GM21737 (cell line): ENCODE data around the gene PPP1R3C.

Source experiments
- ATAC-seq: cut with Tn5 transposase; IDR thresholded peaks from one replicate; pipeline ENCODE4 v1.9.1; 2021; ENCODE audit warnings: mild to moderate bottlenecking, moderate library complexity; ENCODE audit not compliant: unreplicated experiment

Gene PPP1R3C

DNA sequence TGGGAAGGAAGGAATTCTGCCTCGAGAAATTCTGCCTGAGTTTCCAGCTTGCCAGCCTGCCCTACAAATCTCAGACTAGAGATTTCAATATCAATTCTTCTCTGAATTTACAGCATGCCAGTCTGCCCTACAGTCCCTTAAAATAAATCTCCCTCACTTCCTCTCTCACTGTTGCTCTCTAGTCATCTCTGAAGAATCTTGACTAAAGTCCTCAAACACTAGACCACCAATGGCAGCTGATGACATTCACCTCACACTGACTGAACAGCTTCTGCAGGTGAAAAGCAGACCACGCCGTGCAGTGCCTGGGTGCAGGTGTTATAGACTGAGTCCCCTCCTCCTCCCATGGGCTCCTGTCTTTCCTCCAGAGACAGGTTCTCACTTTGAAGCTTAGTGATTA lies 30.4 kb downstream of the PPP1R3C start:
- ATAC-seq = no peak

DNA sequence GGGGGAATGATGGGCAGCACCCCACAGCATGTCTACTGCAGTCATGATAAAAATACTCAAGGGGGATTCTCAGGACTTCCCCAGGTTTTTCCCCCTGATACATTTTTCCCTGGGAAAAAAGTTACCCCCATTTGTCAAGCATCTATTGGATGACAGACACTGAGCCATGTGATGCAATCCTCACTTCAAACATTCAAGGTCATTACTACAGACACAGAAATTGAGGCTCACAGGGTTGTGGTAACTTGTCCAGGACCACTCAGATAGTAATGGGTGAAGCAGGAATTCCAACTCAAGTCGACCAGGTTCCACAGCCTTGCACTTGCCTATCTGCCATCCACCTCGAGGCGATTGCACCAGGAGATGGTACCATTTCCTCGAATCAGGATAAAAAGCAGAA lies 31.7 kb downstream of the PPP1R3C start:
- ATAC-seq = no peak

DNA sequence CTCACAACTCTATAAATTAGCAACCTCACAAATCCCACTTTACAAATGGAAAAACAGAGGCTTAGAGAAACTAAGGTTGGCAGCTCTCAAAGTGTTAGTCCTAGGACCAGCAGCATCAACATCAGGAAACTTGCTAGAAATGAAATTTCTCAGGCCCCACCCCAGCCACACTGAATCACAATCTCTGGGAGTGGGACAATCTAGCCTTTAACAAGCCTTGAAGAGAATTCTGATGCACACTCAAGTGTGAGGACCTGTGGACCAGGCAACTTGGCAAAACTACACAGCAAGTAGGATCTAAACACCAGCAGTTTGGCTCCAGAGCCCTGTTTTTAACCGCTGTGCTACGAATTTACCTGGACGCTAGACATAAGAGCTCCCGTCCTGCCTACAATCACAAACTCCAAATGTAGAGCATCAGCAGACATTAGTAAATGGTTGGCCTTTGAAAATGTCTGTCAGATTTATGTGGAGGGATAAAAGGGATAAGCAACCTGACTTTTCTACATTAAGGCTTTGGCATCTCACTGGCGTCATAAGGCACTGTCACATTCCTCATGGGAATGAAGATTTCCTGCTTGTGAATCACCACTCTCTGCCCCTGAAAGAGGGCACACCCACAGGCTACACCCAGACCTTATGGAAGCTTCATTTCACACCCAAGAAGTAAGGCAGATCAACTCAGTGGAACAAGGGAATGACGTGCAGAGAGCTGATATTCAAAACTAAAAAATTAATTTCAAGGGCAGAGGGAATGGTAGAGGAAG lies 34.5 kb downstream of the PPP1R3C start:
- ATAC-seq = no peak

DNA sequence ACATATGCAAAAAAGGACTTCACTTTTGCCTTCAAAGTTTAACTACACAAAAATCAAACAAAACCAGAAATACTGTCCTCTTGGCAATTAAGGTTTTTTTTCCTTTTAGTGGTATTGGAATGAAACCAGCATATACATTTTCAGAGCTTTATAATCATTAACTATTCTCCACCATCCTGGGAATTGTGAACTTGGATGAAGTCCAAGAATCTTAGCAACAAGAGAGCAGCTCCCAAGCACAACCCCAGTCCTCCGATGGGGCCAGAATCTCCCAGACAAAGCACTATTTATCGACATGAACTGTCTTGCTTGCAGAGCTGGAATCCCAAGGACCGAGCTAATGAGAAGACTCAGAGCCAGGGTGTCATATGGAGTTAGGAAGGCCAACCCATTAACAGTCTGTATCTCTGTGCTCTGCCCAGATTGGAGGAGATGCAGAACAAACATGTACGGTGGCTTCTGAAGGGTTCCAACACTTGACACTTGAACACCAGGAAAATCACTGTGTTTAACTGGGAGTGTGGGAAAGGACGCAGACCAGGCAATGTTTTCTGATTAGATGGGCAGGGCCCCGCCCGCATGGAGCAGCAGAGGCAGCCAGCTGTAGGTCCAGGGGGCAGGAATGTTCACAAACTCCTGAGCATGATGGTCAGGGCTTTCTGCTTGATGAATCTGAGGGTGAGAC lies 35.5 kb downstream of the PPP1R3C start:
- no peak for ATAC-seq

- no peak for ATAC-seq
Measured at GRCh38 chr10:91596825-91597196, 36.1 kb downstream of the PPP1R3C start.

DNA sequence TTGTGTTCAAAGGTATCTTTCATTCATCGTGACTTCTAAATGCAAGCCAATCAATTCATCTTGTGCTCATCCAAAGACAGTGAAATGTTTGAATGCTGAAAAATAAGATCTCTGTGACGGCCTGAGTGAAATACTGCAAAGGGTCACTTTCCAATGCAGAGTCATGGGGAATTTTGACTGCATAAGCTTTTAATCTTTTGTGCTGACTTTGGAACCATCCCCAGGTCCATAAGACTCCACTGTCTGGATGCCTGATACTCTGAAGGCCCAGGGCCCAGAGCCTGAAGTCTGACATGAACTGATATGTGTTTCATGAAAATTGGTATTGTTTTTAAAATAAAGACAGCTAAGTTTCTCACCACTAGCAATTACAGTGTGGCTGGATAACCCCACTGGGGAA lies 39.0 kb downstream of the PPP1R3C start:
- ATAC-seq = no peak

GRCh38 chr10:91593366-91593765 lies 39.5 kb downstream of the PPP1R3C start:
- no peak for ATAC-seq

DNA sequence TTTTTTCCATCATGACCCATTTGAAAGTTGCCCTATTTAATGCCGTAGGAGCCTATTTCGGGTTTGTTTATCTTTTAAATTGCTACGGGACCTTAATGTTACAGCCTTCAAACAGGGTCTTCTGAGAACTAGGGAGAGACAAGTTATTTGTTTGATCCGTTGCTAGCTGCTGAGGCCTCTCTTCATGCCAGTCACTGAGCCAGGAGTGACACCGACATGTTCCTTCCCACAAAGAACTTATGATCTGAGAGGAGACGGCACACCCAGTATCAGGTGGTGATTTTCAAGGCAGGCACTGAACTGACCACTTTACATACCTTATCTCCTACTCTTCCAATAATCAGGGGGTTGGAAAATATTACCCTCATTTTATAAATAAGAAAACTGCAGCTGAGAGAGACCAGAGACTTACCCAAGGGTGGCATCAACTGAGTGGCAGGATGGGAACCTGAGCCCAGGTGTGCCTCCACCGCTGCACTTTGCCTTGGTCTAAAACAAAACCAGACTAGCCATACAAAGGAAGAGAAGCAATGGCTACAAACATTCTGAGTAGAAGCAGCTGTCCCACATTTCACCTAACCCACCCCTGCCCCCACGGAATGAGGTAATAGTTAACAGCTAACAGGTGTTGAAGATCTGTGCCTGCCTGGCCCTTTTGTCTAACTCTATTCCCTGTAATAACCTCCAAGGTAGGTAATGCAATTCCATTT lies 40.5 kb downstream of the PPP1R3C start:
- ATAC-seq = no peak

GRCh38 chr10:91591797-91592174 lies 41.1 kb downstream of the PPP1R3C start:
- ATAC-seq = no peak

- no peak for ATAC-seq
Measured at GRCh38 chr10:91590904-91591796, 41.7 kb downstream of the PPP1R3C start.

DNA sequence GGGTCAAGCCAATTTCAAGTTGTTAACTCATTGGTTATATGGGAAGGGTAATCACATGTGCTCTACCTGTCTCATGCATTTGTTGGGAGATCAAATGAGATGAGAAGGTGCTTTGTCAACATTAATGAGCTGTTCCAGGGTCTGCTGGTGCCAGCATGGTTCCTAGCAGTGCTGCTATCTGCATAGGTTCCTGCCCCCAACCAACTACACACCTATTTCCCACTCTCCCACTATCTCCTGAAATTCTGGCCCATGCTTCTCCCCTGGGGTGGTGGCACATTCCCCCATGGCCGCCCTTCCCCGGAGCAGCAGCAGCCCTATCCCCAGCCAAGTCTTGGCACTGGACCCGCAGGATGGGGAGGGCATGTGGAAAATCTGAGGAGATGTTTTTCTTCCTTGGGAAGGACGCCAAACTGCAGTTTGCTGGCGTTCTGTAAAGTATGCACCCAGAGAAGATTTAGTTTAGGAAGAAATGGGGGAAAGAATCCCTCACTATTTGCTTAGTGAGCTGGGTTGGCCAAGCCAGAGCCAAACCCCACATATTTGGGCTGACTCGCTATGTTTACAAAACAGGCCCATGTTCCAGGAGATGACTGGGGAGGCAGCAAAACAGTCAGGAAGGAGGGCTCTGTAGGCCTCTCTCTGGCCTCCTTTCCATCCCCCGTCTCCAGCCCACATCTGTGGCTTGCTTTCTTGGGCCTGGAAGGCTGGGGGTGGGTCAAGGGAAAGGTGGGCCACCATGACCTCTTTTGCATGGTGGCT lies 42.5 kb downstream of the PPP1R3C start:
- no peak for ATAC-seq

GRCh38 chr10:91589658-91590035 lies 43.2 kb downstream of the PPP1R3C start:
- ATAC-seq = no peak

GRCh38 chr10:91589015-91589657 lies 43.7 kb downstream of the PPP1R3C start:
- no peak for ATAC-seq

DNA sequence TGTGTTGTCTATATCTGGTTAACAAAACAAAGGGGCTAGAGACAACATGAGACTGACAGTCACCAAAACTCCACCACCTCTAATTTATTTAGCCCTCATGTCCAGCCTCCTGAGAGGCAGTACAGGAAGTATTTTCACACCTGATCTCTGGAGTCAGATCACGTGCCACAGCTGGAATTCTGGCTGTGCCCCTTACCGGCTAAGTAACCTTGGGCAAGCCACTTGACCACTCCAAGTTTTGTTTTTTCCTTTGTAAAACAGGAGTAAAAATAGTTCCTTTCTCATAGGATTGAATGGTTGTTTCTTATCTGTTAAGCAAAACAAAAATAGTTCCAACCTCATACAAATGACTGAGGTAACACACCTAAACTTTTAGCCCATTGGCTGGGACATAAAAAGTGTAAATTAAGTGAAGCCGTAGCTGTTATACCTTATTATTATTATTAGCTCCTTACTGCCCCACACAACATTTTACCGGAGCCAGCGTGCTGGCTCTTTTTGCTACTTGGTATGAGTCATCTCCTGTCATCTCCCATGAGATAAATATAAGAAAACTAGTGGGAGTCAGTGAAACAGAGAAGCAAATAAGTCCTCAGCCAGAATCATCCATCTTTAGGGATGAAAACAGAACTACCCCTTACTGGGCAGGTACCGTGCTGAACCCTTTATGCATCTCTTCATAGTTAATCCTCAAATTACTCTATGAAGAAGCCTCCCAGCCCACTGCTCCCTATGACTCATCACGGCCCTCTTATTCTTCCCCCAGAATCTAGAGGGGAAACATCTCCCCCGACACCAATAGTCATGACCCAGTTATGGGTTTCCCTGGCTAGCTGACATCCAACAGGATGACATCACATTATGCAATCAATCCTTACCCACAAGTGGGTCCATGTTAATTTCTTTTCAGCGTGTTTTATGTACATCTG lies 44.9 kb downstream of the PPP1R3C start:
- ATAC-seq = no peak

DNA sequence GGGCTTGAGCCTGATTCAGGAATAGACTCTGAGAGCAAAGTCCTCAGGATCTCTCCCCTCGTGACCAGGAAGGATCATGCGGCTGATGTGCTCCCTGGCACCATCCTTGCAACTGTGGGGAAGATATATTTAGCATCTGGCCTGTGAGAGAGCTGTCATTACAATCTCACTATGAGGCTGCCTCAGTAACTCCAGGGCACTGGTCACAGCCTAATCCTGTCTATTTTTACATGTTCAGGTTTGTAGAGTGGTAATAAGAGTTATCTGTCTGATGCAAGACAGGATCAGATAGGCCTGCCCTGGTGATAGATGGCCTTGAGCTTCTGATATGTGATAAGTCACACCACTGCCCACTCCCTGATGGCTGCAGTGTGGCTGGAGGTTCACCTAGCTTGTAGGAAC lies 50.7 kb downstream of the PPP1R3C start:
- no peak for ATAC-seq

DNA sequence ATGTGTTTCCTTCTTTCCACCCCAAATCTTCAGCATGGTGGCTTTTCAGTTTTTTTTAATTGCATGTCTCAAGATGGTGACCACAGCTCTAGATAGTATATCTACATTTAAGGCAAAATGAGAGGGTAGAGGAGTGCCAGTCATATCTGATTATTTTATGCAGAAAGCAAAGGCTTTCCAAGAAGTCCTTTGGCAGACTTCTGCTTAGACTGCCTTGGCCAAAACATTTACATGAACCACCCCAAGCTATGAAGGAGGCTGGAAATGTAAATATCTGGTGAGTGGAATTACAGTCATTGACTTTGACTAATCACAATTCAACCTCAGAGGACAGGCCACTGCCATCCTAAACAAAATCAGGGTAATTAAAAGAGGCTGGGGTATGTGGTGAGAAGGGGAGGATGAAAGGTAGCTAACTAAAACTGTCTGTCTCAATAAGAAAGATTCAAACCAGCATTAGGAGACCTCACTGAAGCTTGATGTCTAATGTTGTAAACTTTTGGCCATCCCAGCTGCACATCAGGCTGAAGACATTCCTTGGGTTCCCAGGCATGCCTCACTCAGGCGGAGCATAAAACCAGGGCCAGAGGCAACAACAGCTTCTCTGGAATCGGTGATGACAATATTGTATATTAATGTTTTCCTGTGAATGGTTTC lies 53.4 kb downstream of the PPP1R3C start:
- no peak for ATAC-seq
